IMR-90 (cell line): Measurements from ENCODE around the gene TRIM25. TPM values are rescaled to one million over a fixed set of nuclear protein-coding genes. Genes with fewer than 3 reads are reported as not detected.

Experiments used
- ATAC-seq: fragments of 200-7000 bp; cut with Tn5 transposase; 2 replicates; pipeline ENCODE4 v1.9.1; 2020; ENCODE audit warnings: low read depth, mild to moderate bottlenecking, moderate library complexity
- BruUV-seq: library from RNA; stranded (reverse); fragments of 400-500 nt; replicated peaks from 2 replicates; lab custom pipeline; 2021; lab: Mats Ljungman, UMichigan
- CTCF ChIA-PET: fragments of 300-600 bp; formaldehyde crosslinking; extraction: SDS; loops from one replicate; lab custom pipeline; 2021; ENCODE audit warnings: antibody characterized with exemption; lab: Yijun Ruan, JAX
- POLR2A ChIA-PET: fragments of 300-600 bp; sonication (Branson Sonifier 250); formaldehyde crosslinking; loops from one replicate; lab custom pipeline; 2022; ENCODE audit warnings: antibody characterized with exemption; ENCODE audit not compliant: unreplicated experiment; lab: Charles Lee
- DNase-seq: peaks from one replicate; pipeline ENCODE4 v3.0.0; 2013
- H2AFZ ChIP-seq: replicated peaks from 2 replicates; pipeline ENCODE3; 2013; ENCODE audit warnings: low read length, mild to moderate bottlenecking; ENCODE audit not compliant: poor library complexity
- H2AK5ac ChIP-seq: 2 replicates; pipeline ENCODE4 v1.6.1; 2013; ENCODE audit warnings: low read depth, low read length, inconsistent platforms
- H2AK9ac ChIP-seq: replicated peaks from 2 replicates; pipeline ENCODE3; 2013; ENCODE audit warnings: mild to moderate bottlenecking, low read depth, low read length, moderate library complexity; ENCODE audit not compliant: poor library complexity
- H2BK120ac ChIP-seq: 2 replicates; pipeline ENCODE4 v1.6.1; 2013; ENCODE audit warnings: low read depth, low read length, inconsistent platforms
- H2BK15ac ChIP-seq: 3 replicates; pipeline ENCODE4 v1.6.1; 2013; ENCODE audit warnings: low read depth, low read length, inconsistent platforms
- H2BK20ac ChIP-seq: 2 replicates; pipeline ENCODE4 v1.6.1; 2013; ENCODE audit warnings: low read depth, mild to moderate bottlenecking, inconsistent platforms, low read length, moderate library complexity
- H2BK5ac ChIP-seq: 2 replicates; pipeline ENCODE4 v1.6.1; 2013; ENCODE audit warnings: mild to moderate bottlenecking, low read depth, low read length, inconsistent platforms; ENCODE audit not compliant: poor library complexity, severe bottlenecking
- H3K14ac ChIP-seq: replicated peaks from 2 replicates; pipeline ENCODE4 v1.6.1; 2013; ENCODE audit warnings: low read depth, low read length, inconsistent platforms
- H3K18ac ChIP-seq: 2 replicates; pipeline ENCODE4 v1.6.1; 2013; ENCODE audit warnings: low read depth, low read length, control low read depth
- H3K23ac ChIP-seq: 2 replicates; pipeline ENCODE4 v1.6.1; 2013; ENCODE audit warnings: low read depth, low read length, inconsistent platforms
- H3K27ac ChIP-seq: 2 replicates; pipeline ENCODE4 v1.5.1; 2013; ENCODE audit warnings: mild to moderate bottlenecking, control low read depth, low read length; ENCODE audit not compliant: insufficient read depth
- H3K27me3 ChIP-seq: 2 replicates; pipeline ENCODE4 v1.6.1; 2013; ENCODE audit warnings: low read length; ENCODE audit not compliant: control insufficient read depth, insufficient read depth
- H3K36me3 ChIP-seq: 2 replicates; pipeline ENCODE4 v1.6.1; 2013; ENCODE audit warnings: low read length, mixed read lengths; ENCODE audit not compliant: control insufficient read depth, insufficient read depth
- H3K4ac ChIP-seq: 2 replicates; pipeline ENCODE4 v1.6.1; 2013; ENCODE audit warnings: low read depth, low read length, inconsistent platforms
- H3K4me1 ChIP-seq: 2 replicates; pipeline ENCODE4 v1.6.1; 2013; ENCODE audit warnings: low read length, mixed read lengths; ENCODE audit not compliant: control insufficient read depth, insufficient read depth
- H3K4me2 ChIP-seq: 2 replicates; pipeline ENCODE4 v1.6.1; 2013; ENCODE audit warnings: low read depth, mild to moderate bottlenecking, control low read depth, low read length, moderate library complexity
- H3K4me3 ChIP-seq: 2 replicates; pipeline ENCODE4 v1.5.1; 2013; ENCODE audit warnings: low read depth, mild to moderate bottlenecking, control low read depth, low read length, moderate library complexity; ENCODE audit not compliant: insufficient read depth
- H3K56ac ChIP-seq: 2 replicates; pipeline ENCODE4 v1.6.1; 2013; ENCODE audit warnings: low read length, inconsistent platforms; ENCODE audit not compliant: insufficient read depth; ENCODE audit errors: extremely low read depth
- H3K79me1 ChIP-seq, 2 experiments: 2 replicates each; pipeline ENCODE4 v1.6.1; 2013; ENCODE audit warnings: low read length in 2 of 2, inconsistent platforms in 1 of 2, low read depth in 1 of 2
- H3K9ac ChIP-seq: 2 replicates; pipeline ENCODE4 v1.6.1; 2013; ENCODE audit warnings: low read depth, low read length, control low read depth
- H3K9me1 ChIP-seq: 2 replicates; pipeline ENCODE4 v1.6.1; 2013; ENCODE audit warnings: low read length, inconsistent platforms; ENCODE audit not compliant: insufficient read depth
- H3K9me3 ChIP-seq: 2 replicates; pipeline ENCODE4 v1.6.1; 2013; ENCODE audit warnings: low read length; ENCODE audit not compliant: control insufficient read depth, insufficient read depth
- H4K20me1 ChIP-seq: 2 replicates; pipeline ENCODE4 v1.6.1; 2013; ENCODE audit warnings: low read length, inconsistent platforms; ENCODE audit not compliant: insufficient read depth
- H4K5ac ChIP-seq: 2 replicates; pipeline ENCODE4 v1.6.1; 2013; ENCODE audit warnings: mild to moderate bottlenecking, low read depth, low read length, control low read depth
- H4K8ac ChIP-seq, 2 experiments: 2 replicates each; pipeline ENCODE4 v1.6.1; 2013; ENCODE audit warnings: low read depth in 2 of 2, low read length in 2 of 2, control low read depth in 1 of 2, inconsistent platforms in 1 of 2
- H4K91ac ChIP-seq: 2 replicates; pipeline ENCODE4 v1.6.1; 2013; ENCODE audit warnings: low read depth, low read length, inconsistent platforms; ENCODE audit not compliant: insufficient read depth
- BHLHE40 ChIP-seq: fragments of 150-350 bp; IDR thresholded peaks from 2 replicates; pipeline ENCODE4 v1.6.1; 2016; ENCODE audit warnings: mild to moderate bottlenecking, low read depth, low read length
- CEBPB ChIP-seq: IDR thresholded peaks from 2 replicates; pipeline ENCODE4 v1.6.1; 2012; ENCODE audit warnings: low read depth, low read length, improper control_type of control experiment
- CHD1 ChIP-seq: IDR thresholded peaks from 2 replicates; pipeline ENCODE4 v1.6.1; 2012; ENCODE audit warnings: low read depth, low read length, improper control_type of control experiment
- CTCF ChIP-seq: conservative IDR thresholded peaks from 2 replicates; pipeline ENCODE4 v1.5.1; 2012; ENCODE audit warnings: mild to moderate bottlenecking, low read depth, low read length, improper control_type of control experiment
- ELK1 ChIP-seq: fragments of 150-350 bp; IDR thresholded peaks from 2 replicates; pipeline ENCODE4 v1.6.1; 2016; ENCODE audit warnings: low read depth, mild to moderate bottlenecking, low read length, moderate library complexity, borderline replicate concordance
- FOS ChIP-seq: fragments of 150-350 bp; IDR thresholded peaks from 2 replicates; pipeline ENCODE4 v1.6.1; 2016; ENCODE audit warnings: low read depth, low read length
- MAFK ChIP-seq: IDR thresholded peaks from 2 replicates; pipeline ENCODE4 v1.6.1; 2012; ENCODE audit warnings: low read depth, low read length, improper control_type of control experiment
- MAZ ChIP-seq: IDR thresholded peaks from 2 replicates; pipeline ENCODE4 v1.6.1; 2012; ENCODE audit warnings: low read depth, mild to moderate bottlenecking, low read length, improper control_type of control experiment, moderate library complexity, borderline replicate concordance
- MXI1 ChIP-seq: IDR thresholded peaks from 2 replicates; pipeline ENCODE4 v1.6.1; 2012; ENCODE audit warnings: low read depth, mild to moderate bottlenecking, low read length, moderate library complexity, borderline replicate concordance
- NFE2L2 ChIP-seq: fragments of 150-350 bp; IDR thresholded peaks from 2 replicates; pipeline ENCODE4 v1.6.1; 2016; ENCODE audit warnings: low read depth, mild to moderate bottlenecking, low read length
- POLR2A ChIP-seq: IDR thresholded peaks from 2 replicates; pipeline ENCODE4 v1.6.1; 2012; ENCODE audit warnings: mild to moderate bottlenecking, low read depth, low read length
- RAD21 ChIP-seq: IDR thresholded peaks from 2 replicates; pipeline ENCODE4 v1.6.1; 2012; ENCODE audit warnings: low read length, improper control_type of control experiment
- RCOR1 ChIP-seq: IDR thresholded peaks from 2 replicates; pipeline ENCODE4 v1.6.1; 2012; ENCODE audit warnings: mild to moderate bottlenecking, low read length, improper control_type of control experiment; ENCODE audit not compliant: insufficient replicate concordance
- SMC3 ChIP-seq: fragments of 150-350 bp; IDR thresholded peaks from 2 replicates; pipeline ENCODE4 v1.6.1; 2016; ENCODE audit warnings: low read depth, mild to moderate bottlenecking, antibody characterized with exemption, low read length, moderate library complexity
- USF2 ChIP-seq: fragments of 150-350 bp; IDR thresholded peaks from 2 replicates; pipeline ENCODE4 v1.6.1; 2017; ENCODE audit warnings: mild to moderate bottlenecking, antibody characterized with exemption, low read length, low read depth
- WGBS, 2 experiments: methylation state at CpG; one replicate each; pipeline versions ENCODE4 v1.1.5 to v1.1.7; 2013; ENCODE audit warnings: missing lambda C conversion rate in 2 of 2; ENCODE audit not compliant: insufficient read length in 1 of 2; ENCODE audit errors: extremely low coverage in 2 of 2; 5-methylcytosine and 5-hydroxymethylcytosine counted together
- dilution Hi-C: fragments of 300-500 bp; cut with HindIII; formaldehyde crosslinking; loops from one replicate; pipeline ENCODE4 v1.14.3; 2018; ENCODE audit warnings: low sequenced_read_pairs; ENCODE audit not compliant: unreplicated experiment
- in situ Hi-C: fragments of 300-500 bp; cut with MboI; formaldehyde crosslinking; loops from 3 replicates; pipeline ENCODE4 v1.14.3; 2019; ENCODE audit warnings: low sequenced_read_pairs, inconsistent platforms, mixed read lengths
- intact Hi-C: fragments of 100-400 bp; cut with micrococcal nuclease; formaldehyde crosslinking; loops from 2 replicates; pipeline ENCODE4 v1.10.0; 2022
- polyA plus RNA-seq, 3 experiments: library from polyadenylated mRNA; depleted of rRNA; stranded (reverse); fragments of >200 nt; gene quantifications; 2 replicates each; pipeline ENCODE4 v1.2.3, GENCODE V29; 2012; ENCODE audit warnings: low replicate concordance in 1 of 3
- total RNA-seq: library from RNA; depleted of rRNA; stranded (reverse); fragments of >200 nt; gene quantifications from 2 replicates; pipeline ENCODE4 v1.2.3, GENCODE V29; 2012

Gene TRIM25
- total and polyA plus RNA-seq, 2 of the 4 experiments (the other 2 are of a cell fraction) = 25.5 to 27.5 TPM

DNA sequence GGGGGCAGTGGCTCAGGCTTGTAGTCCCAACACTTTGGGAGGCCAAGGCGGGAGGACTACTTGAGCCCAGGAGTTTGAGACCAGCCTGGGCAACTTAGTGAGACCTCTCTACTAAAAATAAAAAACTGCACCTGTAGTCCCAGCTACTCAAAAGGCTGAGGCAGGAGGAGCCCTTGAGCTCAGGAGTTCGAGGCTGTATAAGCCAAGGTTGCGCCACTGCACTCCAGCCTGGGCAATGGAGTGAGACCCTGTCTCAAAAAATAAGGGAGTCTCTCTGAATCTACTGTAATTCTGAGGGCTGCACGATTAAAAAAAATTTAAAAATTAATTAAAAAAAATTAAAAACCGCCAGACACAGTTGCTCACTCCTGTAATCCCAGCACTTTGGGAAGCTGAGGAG is 43.1 kb upstream of the TRIM25 start (continued):
- TF ChIP-seq CEBPB (no peak), CHD1 (no peak), USF2 (no peak)

DNA sequence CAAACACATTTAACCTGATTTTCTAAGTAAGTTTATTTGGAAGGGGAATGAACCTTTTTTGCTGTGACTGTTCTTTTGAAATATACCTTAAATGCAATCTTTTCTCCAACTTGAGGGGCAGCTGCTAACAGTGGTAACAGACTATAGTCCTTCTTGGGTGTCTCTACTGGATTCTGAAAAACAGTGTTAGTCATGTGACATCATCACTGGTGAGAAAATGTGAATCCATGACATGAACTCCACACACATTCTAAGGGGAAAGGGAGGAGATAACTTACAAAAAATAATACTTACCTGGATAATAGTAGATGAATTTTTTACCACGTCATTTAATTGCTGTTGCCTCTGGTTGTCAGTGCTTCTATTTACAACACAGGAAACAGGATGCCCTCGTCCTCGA is 35.7 kb upstream of the TRIM25 start:
- CTCF ChIA-PET = no interaction called here
- Histone ChIP-seq H3K36me3 (peaks cover 25% of the 10 kb centered on the region), H3K9ac (no peak overlapping the region), H3K79me1 (peaks cover 26 to 43% of the 10 kb centered on the region in 2 experiments), H3K4me2 (no peak overlapping the region), H3K4me1 (peaks cover 4% of the 10 kb centered on the region), H3K4me3 (no peak overlapping the region), H3K27ac (no peak overlapping the region), H2AFZ (no peak overlapping the region), H3K14ac (no peak overlapping the region), H3K27me3 (no peaks in the 10 kb centered on the region), H4K8ac (no peak overlapping the region), H3K18ac (no peak overlapping the region), H4K5ac (no peak overlapping the region), H2BK15ac (no peak overlapping the region), H2BK120ac (no peak overlapping the region), H2AK5ac (no peak overlapping the region), H3K23ac (no peak overlapping the region), H2BK5ac (no peak overlapping the region), H4K20me1 (no peaks in the 10 kb centered on the region; the same call in 1 of the 2 replicates), H2BK20ac (no peak overlapping the region), H4K91ac (no peak overlapping the region), H3K9me1 (peaks cover 3% of the 10 kb centered on the region; the same call in 1 of the 2 replicates), H3K9me3 (no peaks in the 10 kb centered on the region), H3K56ac (no peak overlapping the region), H3K4ac (no peak overlapping the region), H2AK9ac (no peak overlapping the region)
- DNase-seq = no peak
- intact Hi-C loops (no loop called here), dilution Hi-C loops (no loop called here), in situ Hi-C loops (loop anchor here (25.0 kb wide), 1 partner anchor 362 kb away; the partner anchor contains the start of gene NOG)
- POLR2A ChIA-PET = no interaction called here
- ATAC-seq = no peak
- WGBS, 2 experiments = no CpG with 5 or more reads among the region's 3 CpGs
- BruUV-seq = no TSS peak
- no peak for TF ChIP-seq MXI1
- no peak for TF ChIP-seq SMC3
- TF ChIP-seq BHLHE40 = no peak
- no peak for TF ChIP-seq ELK1
- no peak for TF ChIP-seq FOS
- no peak for TF ChIP-seq MAZ
- no peak for TF ChIP-seq RCOR1
- no peak for TF ChIP-seq POLR2A
- no peak for TF ChIP-seq CTCF
- no peak for TF ChIP-seq RAD21
- TF ChIP-seq MAFK = no peak
- TF ChIP-seq NFE2L2 = no peak
- no peak for TF ChIP-seq CEBPB
